Esophagus muscularis mucosa (tissue), 4 donors: ENCODE data around the gene PCDHA4. TPM values are rescaled to one million over a fixed set of nuclear protein-coding genes. Genes with fewer than 3 reads are reported as not detected.
"Not testable (repeated sequence)": the region's sequence is repeated elsewhere in the genome, so short reads cannot be mapped to it uniquely, and the experiment has no call there.

Source experiments
- DNase-seq: peaks from one replicate; pipeline ENCODE4 v3.0.0-alpha.2; 2017; ENCODE audit errors: extremely low spot score
- H3K27ac ChIP-seq, 4 donors: fragments of 200-600 bp; sonication (generic); replicated peaks in 1 of 4; 1 replicate in 3 of 4; 2 replicates in 1 of 4; pipeline ENCODE4 v1.5.1; 2016 to 2019; ENCODE audit warnings: mild to moderate bottlenecking in 1 of 4
- H3K27me3 ChIP-seq, 4 donors: fragments of 200-600 bp; sonication (generic); one replicate each; pipeline versions ENCODE4 v1.5.1 to v1.6.0; 2016 to 2019
- H3K36me3 ChIP-seq, 4 donors: fragments of 200-600 bp; sonication (generic); one replicate each; pipeline ENCODE4 v1.5.1; 2016 to 2019
- H3K4me1 ChIP-seq, 4 donors: fragments of 200-600 bp; sonication (generic); one replicate each; pipeline ENCODE4 v1.5.1; 2016 to 2019
- H3K4me3 ChIP-seq, 4 donors: fragments of 200-600 bp; sonication (generic); 1 replicate in 2 of 4; 2 replicates in 2 of 4; pipeline ENCODE4 v1.5.1; 2016 to 2019; ENCODE audit warnings: mild to moderate bottlenecking in 4 of 4, moderate library complexity in 1 of 4
- H3K9me3 ChIP-seq, 4 donors: fragments of 200-600 bp; sonication (generic); 1 replicate in 3 of 4; 2 replicates in 1 of 4; pipeline ENCODE4 v1.5.1; 2016 to 2019
- CTCF ChIP-seq, 3 experiments: fragments of 200-600 bp in 2 of 3; fragments of 450-650 bp in 1 of 3; sonication (generic) in 2 of 3; IDR thresholded peaks; one replicate each; pipeline ENCODE4 v1.5.1; 2017 to 2019; ENCODE audit warnings: antibody characterized with exemption in 3 of 3, mild to moderate bottlenecking in 2 of 3, moderate library complexity in 1 of 3
- EP300 ChIP-seq: sonication (generic); formaldehyde crosslinking; IDR thresholded peaks from one replicate; pipeline ENCODE4 v1.6.1; 2017; ENCODE audit warnings: antibody characterized with exemption
- POLR2A ChIP-seq: fragments of 450-650 bp; IDR thresholded peaks from one replicate; pipeline ENCODE4 v1.6.1; 2017; ENCODE audit warnings: antibody characterized with exemption, moderate library complexity, mild to moderate bottlenecking, low read depth
- POLR2AphosphoS5 ChIP-seq, 2 donors: sonication (generic); formaldehyde crosslinking; IDR thresholded peaks; one replicate each; pipeline ENCODE4 v1.6.1; 2017; ENCODE audit warnings: antibody characterized with exemption in 2 of 2
- WGBS: methylation state at CpG from one replicate; pipeline ENCODE4 v1.1.5; 2018; 5-methylcytosine and 5-hydroxymethylcytosine counted together
- intact Hi-C: fragments of 100-400 bp; cut with DNase I; formaldehyde crosslinking; loops from one replicate; pipeline ENCODE4 v1.15.1; 2023
- total RNA-seq, 4 donors: library from RNA; depleted of rRNA; stranded (reverse); fragments of >200 nt; gene quantifications; one replicate each; pipeline versions ENCODE4 v1.1.0 to v1.2.1, GENCODE V29; 2016

Gene PCDHA4
- total RNA-seq, 4 donors from 2014 or later, result 0.45 to 1.1 (median 0.66) TPM

- Histone ChIP-seq H3K27me3 (peaks cover 0 to 50% (median 6%) of the 10 kb centered on the region in 4 donors), H3K4me1 (no peaks in the 10 kb centered on the region), H3K9me3 (peaks cover 0 to 71% (median 67%) of the 10 kb centered on the region in 4 donors), H3K36me3 (no peaks in the 10 kb centered on the region), H3K4me3 (no peak within 1 kb of the TSS), H3K27ac (no peak within 1 kb of the TSS)
- no peak for DNase-seq
- intact Hi-C loops, result no loop called here
- 39% methylated on average over 28 of the region's 29 CpGs for WGBS
- TF ChIP-seq CTCF (IDR thresholded peaks at IDR 0.05) (no peak), POLR2A (no peak), POLR2AphosphoS5 (IDR thresholded peaks at IDR 0.05) (no peak), EP300 (no peak)
These were observed 20.8 kb upstream of the PCDHA4 start, which contains the start of gene PCDHA1 for GRCh38 chr5:140785905-140786686. Gene PCDHA1, plus strand, starts transcription at chr5:140786140.

GRCh38 chr5:140787422-140787821 lies 19.4 kb upstream of the PCDHA4 start:
- H3K27ac ChIP-seq, H3K4me3 ChIP-seq, DNase-seq, intact Hi-C loops, H3K36me3 ChIP-seq, H3K4me1 ChIP-seq: not testable (repeated sequence)
- H3K27me3 ChIP-seq, result peaks cover 0 to 57% (median 6%) of the 10 kb centered on the region in 4 donors
- peaks cover 0 to 74% (median 60%) of the 10 kb centered on the region in 4 donors for H3K9me3 ChIP-seq
- 66% methylated on average over 14 of the region's 44 CpGs for WGBS

- H3K36me3 ChIP-seq, H3K4me1 ChIP-seq, H3K4me3 ChIP-seq, H3K27ac ChIP-seq, DNase-seq, intact Hi-C loops: not testable (repeated sequence)
- 40% methylated on average over 2 of the region's 70 CpGs for WGBS
- Histone ChIP-seq H3K27me3 (peaks cover 0 to 63% (median 6%) of the 10 kb centered on the region in 4 donors), H3K9me3 (peaks cover 0 to 74% (median 61%) of the 10 kb centered on the region in 4 donors)
These were observed 18.9 kb upstream of the PCDHA4 start for GRCh38 chr5:140787849-140788504.

GRCh38 chr5:140791089-140791488 lies 15.8 kb upstream of the PCDHA4 start:
- H3K27ac ChIP-seq, result no peak overlapping the region
- H3K36me3 ChIP-seq, result no peaks in the 10 kb centered on the region
- peaks cover 0 to 80% (median 6%) of the 10 kb centered on the region in 4 donors for H3K27me3 ChIP-seq
- H3K4me1 ChIP-seq, result no peaks in the 10 kb centered on the region
- WGBS, result 37% methylated on average over 2 of the region's 2 CpGs
- DNase-seq, result no peak
- H3K4me3 ChIP-seq, result no peak overlapping the region
- TF ChIP-seq CTCF (IDR thresholded peaks at IDR 0.05) (no peak), EP300 (no peak), POLR2A (no peak), POLR2AphosphoS5 (IDR thresholded peaks at IDR 0.05) (no peak)
- intact Hi-C loops, result no loop called here
- H3K9me3 ChIP-seq, result peaks cover 0 to 86% (median 70%) of the 10 kb centered on the region in 4 donors

GRCh38 chr5:140794595-140795258 lies 12.1 kb upstream of the PCDHA4 start, which contains the start of gene PCDHA2:
Gene PCDHA2, plus strand, starts transcription at chr5:140794852.
- Histone ChIP-seq H3K36me3 (no peaks in the 10 kb centered on the region), H3K4me3 (peak within 1 kb of the TSS in 3 of 4 donors; percentile 29 to 38 (median 37)), H3K4me1 (no peaks in the 10 kb centered on the region), H3K9me3 (peaks cover 0 to 64% (median 47%) of the 10 kb centered on the region in 4 donors), H3K27ac (no peak within 1 kb of the TSS), H3K27me3 (peaks cover 0 to 60% (median 0%) of the 10 kb centered on the region in 4 donors)
- intact Hi-C loops, result no loop called here
- TF ChIP-seq EP300, result no peak
- TF ChIP-seq CTCF (IDR thresholded peaks at IDR 0.05), result peak in 1 of 3 experiments; percentile 8
- no peak for DNase-seq
- 25% methylated on average over 19 of the region's 27 CpGs for WGBS
